Activated CD4-positive, CD25-positive, alpha-beta regulatory T cell treated with anti-CD3 and anti-CD28 coated beads, Interleukin-2, amount 50 U/mL, for 72 hours (primary cell): ENCODE results near the gene TRUB2.

Experiments
- DNase-seq: peaks from one replicate; pipeline ENCODE4 v3.0.0; 2021

The TRUB2 gene, protein sequence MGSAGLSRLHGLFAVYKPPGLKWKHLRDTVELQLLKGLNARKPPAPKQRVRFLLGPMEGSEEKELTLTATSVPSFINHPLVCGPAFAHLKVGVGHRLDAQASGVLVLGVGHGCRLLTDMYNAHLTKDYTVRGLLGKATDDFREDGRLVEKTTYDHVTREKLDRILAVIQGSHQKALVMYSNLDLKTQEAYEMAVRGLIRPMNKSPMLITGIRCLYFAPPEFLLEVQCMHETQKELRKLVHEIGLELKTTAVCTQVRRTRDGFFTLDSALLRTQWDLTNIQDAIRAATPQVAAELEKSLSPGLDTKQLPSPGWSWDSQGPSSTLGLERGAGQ

DNA sequence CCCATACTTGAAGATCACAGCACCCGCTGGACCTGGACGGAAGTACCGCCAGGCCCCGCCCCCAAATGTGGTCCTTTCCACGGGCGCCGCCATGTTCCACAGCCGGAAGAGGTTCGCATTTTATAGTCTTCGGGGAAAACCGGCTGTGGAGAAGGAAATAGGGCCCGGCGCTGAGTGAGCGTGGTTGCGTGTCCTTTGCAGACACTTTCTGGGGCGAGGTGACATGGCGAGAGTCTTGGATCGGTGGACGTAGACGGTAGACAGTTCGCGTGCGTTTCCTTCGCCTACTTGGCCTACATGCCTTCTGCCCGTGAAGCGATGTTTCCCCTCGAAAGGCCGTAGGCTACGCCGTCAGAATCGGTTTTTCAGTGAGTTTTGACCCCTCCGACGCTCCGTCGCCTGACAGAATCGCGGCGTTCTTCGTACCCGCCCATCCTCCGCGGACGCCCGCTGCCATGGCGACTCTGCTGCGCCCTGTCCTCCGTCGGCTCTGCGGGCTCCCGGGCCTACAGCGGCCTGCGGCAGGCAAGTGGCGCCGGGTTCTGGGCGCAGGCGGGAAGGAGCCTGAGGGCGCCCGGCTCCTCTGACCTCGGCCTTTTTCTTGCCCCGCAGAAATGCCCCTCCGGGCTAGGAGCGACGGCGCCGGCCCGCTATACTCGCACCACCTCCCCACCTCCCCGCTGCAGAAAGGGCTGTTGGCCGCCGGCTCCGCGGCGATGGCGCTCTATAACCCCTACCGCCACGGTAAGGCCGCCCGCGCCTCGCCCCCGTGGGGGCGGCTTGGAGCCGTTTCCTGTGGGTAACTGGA is at the start of gene TRUB2, which contains the start of gene COQ4:
Gene TRUB2, minus strand, starts transcription at position 44 of the 808 bp plus-strand sequence. Its CDS starts 39 bp downstream, at position 5.
Gene COQ4, plus strand, starts transcription at position 436 of the 808 bp plus-strand sequence. Its CDS starts 20 bp downstream, at position 456.
- peak; percentile 89 for DNase-seq

DNA sequence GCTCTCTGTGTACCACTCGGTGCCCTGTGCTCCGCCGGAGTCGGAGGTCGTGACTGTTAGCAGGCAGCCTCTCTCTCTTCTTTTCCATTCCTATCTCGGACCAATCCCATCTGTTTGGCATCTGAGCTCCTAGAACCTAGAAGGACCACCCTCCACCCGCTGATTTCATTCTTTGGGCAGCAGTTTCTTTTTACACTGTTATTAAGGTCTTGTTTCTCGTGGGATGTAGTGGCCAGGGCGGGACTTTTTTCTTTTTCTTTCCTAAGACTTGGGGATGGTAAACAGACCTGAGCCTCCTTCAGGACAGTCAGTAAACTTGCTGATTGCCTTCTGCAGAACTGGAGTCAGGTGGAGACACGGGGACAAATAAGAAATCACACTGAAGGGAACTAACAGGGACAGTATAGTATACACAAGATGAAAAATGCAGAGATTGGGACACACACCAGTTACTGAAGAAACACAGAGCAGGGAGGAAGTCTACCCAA is 49.4 kb upstream of the TRUB2 start:
- DNase-seq: no peak

DNA sequence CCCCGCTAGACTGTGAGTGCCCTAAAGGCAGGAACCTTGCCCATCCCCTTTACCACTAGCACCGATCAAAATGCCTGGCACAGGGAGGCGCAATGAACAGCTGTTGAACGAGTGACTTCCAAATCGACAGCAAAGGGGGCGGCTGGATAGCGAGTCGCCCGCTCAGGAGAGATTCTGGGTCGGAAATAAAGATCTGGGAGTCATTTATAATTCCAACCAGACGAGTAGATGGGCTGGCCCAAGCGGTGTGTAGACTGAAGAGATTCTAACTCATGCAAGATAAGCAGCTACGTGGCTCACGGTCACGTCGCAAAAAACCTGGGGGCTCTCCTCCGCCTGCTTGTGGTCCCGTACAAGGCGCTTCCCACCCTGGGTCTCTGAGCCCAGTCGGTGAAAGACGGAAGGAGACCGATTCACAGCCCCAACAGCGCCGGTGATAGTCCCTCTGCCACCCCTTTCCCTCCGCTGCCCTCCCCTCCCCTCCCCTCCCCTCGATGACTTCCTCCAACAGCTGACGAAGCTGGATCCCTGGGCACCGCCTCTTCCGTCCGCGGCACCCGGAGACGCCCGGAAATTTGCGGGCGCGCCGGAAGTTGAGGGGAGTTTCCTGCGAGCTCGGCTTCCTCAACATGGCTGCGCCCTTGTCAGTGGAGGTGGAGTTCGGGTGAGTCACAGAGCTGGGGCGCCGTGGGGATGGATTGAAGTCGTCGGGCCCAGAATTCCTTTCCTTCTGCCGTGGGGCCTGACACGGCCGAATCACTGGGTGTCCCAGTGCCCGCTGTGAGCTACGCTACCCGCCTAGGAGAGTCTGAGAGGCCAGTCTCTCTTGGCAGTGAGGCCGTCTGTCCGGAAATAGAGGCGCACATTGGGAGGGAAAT is 48.7 kb upstream of the TRUB2 start, which contains the start of gene URM1:
Gene URM1, plus strand, starts transcription at position 623 of the 878 bp plus-strand sequence. Its CDS starts 7 bp downstream, at position 630.
- DNase-seq: peak; percentile 93

DNA sequence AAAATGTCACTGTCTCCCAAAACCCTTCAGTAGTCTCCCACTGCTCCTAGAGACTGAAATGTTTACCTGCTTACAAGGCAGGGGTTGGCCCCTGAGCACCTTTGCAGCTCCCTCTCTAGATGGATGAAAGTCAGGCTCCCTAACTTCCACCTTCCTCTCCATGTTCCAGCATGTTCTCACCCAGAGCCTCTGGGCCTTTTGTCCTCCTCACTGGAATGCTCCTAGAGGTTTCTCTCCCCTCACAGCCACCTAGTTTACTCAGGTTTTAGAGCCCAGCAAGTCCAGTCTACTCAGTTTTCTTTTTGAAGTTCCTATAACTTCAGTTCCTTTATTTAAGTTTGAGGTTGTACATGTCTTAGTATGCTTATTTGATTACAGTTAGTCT is 48.1 kb upstream of the TRUB2 start:
- DNase-seq: no peak

DNA sequence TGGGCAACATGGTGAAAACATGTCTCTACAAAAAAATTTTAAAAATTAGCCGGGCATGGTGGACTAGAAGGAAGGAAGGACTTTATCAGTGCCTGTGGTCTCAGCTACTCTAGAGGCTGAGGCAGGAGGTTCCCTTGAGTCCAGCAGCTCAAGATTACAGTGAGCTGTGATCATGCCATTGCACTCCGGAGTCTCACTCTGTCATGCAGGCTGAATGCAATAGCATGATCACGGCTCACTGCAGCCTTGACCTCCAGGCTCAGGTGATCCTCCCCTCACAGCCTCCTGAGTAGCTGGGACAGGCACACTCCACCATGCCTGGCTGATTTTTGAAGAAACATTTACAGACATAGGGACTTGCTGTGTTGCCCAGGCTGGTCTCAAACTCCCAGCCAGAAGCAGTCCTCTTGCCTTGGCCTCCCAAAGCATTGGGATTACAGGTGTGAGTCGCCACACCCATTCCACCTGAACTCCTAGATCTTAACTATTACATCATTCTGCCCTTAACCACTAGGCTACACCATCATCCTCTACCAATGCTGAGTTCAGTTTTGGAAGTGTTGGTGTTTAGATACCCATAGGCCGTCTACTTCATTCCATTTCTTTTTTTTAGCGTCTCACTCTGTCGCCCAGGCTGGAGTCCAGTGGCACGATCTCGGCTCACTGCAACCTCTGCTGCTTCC is 46.9 kb upstream of the TRUB2 start:
- no peak for DNase-seq

DNA sequence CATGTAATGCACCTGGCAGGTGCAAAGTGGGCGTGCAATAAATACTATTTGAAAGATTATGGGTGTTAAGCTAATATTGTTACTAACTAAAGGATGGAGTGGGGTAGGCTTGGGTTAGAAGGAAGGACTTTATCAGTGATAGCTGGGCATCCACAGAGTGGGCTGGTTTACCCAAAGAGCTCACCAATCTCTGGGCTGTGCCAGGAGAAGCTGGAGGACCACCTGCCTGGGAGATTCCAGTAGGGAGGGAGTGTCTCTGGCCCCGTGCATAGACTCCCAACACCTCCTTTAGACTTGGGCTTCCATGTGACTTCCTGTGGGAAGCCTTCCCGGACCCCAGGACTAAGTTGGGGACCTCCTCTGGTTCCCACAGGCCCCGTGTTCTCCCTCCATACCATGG is 43.3 kb upstream of the TRUB2 start:
- DNase-seq: no peak

DNA sequence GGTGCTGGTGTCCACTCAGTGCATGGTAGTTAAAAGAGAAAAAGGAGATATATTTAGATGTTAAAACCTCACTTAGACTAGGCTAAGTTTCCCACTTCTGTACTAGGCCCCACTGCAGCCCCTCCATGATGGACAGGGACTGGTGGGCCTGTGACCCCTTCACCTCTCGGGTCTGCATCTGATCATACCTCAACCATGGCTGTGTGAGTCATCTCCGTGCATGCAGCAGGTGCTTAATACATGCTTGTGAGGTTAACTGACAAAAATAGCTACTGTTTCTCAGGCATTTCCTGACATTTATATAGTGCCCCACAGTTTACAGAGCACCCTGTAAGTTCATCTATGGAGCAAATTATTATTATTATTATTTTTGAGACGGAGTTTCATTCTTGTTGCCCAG is 40.5 kb upstream of the TRUB2 start:
- DNase-seq: no peak

DNA sequence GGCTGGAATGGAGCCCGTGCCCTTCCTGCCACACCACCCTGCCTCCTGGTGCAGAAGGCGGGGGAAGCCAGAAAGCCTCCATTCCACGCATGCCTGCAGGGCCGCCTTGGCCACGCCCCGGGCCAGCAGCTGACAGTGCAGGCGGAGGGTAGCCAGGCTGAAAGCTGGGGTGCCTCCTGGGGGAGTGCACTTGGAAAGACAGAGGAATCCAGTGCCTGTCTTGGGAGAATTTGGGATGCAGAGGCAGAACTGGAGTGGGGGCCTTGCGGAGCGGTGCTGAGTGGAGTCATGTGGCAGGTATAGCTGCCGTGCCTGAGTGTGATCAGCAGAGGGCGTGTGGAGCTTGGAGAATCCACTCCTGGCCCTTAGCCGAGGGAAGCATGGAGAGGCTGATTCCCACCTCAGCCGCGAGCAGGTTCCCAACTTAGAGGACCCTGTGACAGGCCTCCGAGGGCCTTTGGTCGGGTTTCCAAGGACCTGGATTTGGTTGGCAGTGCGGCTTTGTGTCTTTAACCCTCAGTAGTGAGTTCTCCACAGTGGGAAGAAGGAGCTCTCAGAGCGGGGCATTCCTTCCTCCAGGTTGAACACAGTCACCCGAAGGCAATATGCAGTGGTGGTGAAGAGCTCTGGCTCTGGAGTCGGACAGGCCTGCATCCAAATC is 39.9 kb upstream of the TRUB2 start:
- peak; percentile 65 for DNase-seq

DNA sequence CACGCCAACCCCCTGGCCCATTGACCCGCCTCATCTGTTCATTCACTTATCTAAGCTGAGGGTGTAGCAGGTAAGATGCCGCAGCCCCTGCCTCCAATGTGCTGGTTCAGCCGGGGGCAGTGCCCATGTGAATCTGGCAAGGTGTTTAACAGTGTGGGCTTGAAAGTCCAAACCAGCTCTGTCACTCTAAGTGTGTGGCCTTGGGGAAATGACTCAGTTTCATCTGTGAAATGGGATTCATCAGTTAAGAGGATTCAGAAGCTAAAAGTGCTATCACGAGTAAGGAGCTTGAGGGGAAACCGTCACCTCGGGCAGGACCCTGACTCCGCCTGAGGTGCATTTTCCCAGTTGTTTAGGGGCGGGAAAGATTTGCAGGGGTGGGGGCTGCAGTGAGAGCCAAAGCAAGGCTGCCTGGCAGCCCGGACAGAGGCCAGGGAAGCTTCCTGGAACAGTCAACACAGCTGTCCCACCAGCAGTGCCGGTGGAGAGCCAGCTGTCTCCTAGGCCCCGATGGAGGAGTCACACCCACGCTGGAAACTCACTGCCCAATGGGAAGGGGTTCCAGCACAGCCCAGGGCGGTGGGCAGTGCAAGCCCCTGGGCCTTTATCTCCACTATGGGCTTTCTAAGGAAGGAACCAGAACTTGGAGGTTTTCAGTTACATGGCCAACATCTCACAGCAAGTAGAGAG is 39.2 kb upstream of the TRUB2 start:
- DNase-seq: no peak

DNA sequence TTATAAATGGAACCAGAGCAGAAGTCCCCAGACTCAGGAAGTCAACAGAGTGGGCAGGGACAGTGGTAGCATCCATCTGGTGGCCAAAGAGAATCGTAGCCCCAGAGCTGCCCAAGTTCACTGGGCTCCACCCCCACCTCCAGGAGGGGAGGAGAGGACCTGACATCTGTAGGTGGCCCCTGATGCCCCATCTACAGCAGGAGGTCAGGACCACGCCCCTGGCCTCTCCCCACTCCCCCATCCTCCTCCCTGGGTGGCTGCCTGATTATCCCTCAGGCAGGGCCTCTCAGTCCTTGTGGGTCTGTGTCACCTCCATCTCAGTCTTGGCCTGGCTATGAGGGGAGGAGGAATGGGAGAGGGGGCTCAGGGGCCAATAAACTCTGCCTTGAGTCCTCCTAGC is 38.6 kb upstream of the TRUB2 start:
- no peak for DNase-seq

DNA sequence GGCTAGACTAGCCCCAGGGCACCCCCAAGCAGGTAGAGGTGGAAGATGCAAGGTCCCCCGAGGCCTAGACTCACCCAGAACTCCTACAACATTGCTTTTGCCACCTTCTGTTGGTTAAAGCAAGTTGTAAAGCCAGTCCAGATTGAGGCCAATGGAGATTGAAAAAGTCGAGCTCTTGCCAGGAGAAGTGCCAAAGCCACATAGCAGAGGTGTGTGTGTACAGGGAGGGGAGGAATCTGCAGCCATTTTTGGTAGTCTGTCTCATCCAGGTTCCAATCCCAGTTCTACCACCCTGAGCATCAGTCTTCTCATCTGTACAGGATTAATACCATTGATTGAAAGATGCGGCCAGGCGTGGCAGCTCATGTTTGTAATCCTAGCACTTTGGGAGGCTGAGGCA is 36.6 kb upstream of the TRUB2 start:
- DNase-seq: no peak

DNA sequence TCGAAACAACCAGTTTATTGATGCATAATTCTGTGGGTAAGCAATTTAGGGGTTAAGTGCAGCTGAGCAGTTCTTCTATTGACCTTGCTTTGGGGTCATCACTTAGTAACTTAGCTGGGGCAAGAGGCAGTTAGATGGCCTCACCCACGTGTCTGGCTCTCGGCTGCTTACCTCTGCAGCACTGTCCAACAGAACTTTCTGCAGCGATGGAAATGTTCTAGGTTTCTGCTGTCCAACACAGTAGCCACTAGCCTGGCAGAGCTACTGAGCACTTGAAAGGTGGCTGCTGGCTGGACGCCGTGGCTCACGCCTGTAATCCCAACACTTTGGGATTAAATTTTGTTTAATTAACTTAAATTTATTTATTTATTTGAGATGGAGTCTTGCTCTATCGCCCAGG is 35.8 kb upstream of the TRUB2 start:
- DNase-seq: no peak

DNA sequence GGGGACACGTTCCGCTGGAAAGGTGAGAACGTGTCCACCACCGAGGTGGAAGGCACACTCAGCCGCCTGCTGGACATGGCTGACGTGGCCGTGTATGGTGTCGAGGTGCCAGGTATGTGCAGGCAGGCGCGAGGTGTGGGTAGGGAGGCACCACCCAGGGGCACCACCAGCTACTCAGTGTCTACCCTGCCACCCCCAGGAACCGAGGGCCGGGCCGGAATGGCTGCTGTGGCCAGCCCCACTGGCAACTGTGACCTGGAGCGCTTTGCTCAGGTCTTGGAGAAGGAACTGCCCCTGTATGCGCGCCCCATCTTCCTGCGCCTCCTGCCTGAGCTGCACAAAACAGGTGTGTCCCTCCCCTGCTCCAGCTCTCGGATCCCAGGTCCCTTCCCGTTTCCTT is 33.2 kb upstream of the TRUB2 start:
- DNase-seq: no peak

DNA sequence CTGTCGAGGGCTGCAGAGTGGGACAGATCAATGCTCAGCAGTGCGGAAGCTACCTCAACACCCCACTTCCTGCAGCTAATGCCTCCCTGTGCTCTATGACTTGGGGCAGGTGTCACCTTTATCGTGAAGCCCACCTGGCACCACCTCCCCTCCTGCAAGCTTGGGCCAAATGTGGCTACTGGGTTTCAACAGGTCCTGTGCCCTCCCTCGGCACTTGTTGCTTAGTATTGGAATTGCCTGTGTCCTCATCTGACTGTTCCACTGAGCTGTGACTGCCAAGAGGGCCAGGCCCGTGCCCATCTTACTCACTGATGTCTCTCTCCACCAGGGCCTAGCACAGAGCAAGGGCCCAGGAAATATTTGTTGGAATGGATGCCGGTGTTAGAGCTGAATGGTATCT is 27.5 kb upstream of the TRUB2 start:
- no peak for DNase-seq

DNA sequence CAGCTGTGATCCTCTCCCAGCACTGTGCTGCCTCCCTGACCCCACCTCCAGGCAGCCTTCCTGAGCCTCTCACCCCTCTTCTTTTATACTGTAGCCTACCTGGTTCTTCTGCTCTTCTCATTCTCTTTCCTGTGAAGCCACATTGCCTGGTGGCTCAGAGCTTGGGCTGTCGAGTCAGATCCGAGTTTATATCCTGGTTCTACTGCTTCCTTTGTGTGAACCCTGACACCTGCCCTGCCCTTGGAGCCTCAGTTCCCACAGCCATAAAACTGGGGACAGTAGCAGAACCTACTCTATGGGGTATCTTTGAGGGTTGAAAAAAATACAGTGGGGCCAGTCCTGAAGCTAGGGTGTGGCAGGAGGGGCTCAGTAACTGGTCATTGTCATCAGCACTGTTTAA is 26.9 kb upstream of the TRUB2 start:
- no peak for DNase-seq

DNA sequence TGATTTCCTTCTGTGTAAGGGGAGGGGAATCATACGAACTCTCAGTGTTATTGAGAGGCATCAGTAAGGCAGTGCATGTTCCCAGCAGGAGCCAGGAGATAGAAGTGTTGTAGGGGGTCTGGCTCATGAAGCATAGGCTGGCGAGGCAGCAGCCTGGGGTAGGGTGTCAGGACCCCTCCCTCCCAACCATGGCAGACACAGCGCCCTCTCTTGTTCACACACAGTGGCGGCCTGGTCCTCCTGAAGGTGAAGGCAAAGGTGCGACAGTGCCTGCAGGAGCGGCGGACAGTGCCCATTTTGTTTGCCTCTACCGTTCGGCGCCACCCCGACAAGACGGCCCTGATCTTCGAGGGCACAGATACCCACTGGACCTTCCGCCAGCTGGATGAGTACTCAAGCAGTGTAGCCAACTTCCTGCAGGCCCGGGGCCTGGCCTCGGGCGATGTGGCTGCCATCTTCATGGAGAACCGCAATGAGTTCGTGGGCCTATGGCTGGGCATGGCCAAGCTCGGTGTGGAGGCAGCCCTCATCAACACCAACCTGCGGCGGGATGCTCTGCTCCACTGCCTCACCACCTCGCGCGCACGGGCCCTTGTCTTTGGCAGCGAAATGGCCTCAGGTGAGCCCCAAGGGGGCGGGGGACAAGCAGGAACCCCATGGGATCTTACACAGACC is 22.8 kb upstream of the TRUB2 start:
- DNase-seq: no peak

DNA sequence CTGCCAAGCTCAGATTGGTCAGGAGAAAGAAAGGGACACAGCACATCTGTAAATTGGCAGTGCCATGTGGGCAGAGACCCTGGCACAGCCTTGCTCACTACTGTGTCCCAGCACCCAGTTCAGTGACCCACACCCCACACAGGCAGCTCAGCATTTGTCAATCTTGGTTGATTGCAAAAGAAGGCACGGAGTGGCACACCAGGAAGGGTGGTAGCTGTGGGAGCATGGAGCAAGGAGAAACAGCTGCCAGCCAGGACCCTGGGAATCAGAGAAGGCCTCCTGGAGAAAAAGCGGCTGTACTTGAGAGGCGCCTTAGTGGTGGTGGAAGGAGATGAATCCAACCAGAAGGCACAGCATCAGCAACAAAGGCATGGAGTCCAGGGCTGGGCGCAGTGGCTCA is 21.6 kb upstream of the TRUB2 start:
- no peak for DNase-seq

DNA sequence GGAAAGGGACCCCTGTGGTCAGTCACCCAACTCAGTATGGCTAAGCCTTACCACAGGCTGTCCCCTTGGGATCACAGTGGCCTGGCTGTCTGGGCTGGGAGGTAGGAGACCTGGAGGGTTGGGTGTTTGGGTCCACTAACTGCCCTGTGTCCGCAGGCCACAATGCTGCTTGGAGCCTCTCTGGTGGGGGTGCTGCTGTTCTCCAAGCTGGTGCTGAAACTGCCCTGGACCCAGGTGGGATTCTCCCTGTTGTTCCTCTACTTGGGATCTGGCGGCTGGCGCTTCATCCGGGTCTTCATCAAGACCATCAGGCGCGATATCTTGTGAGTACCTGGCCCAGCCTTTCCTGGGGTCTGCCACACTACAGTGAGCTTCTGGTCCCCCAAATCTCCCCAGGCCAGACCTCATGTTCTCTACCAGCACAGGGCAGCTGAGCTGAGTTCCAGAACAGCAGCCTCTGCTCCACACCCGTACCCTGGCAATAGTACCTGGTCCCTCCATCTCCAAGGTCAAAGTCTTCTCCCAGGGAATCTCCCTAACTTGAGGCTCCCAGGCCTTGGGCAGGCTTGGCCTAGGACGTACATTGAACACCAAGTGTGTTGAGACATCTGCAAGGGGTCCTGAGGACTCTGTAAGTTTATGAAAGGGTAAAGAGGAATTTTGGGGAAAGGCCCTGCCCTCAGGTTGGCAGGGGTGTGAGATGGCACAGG is 20.9 kb upstream of the TRUB2 start:
- no peak for DNase-seq

DNA sequence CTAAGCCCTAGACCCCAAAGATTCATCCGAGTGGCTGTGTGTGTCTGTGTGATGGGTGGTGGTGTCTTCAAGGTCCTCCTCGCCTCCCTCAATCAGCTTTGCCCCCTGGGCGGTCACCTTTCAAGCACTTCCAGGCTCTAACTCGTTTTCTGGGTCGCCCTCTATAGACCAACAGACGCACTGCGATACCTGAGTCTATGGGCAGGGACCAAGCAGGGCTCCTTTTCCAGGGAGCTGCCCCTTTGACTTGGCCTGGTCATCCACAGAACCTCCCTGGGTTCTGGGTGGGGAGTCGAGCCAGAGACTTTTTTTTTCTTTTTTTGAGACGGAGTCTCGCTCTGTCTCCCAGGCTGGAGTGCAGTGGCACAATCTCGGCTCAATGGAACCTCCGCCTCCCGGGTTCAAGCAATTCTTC is 19.2 kb upstream of the TRUB2 start:
- DNase-seq: peak; percentile 61
